ENCODE measurements around the gene NUFIP1.

GRCh38 chr13:45036206-45036605 is 46.9 kb upstream of the NUFIP1 start:
- TF ChIP-seq SP1 (IDR thresholded peaks at IDR 0.05) (no peak), FOXM1 (IDR thresholded peaks at IDR 0.05; ENCODE audit: borderline replicate concordance) (no peak), L3MBTL2 (conservative IDR thresholded peaks at IDR 0.05) (no peak), ZNF384 (IDR thresholded peaks at IDR 0.05) (no peak), TARDBP (IDR thresholded peaks at IDR 0.05) (no peak), BHLHE40 (IDR thresholded peaks at IDR 0.05; ENCODE audit: borderline replicate concordance) (no peak), FOXA1 (IDR thresholded peaks at IDR 0.05) (no peak), ELF4 (IDR thresholded peaks at IDR 0.05) (no peak), FOXK2 (IDR thresholded peaks at IDR 0.05) (no peak), PKNOX1 (IDR thresholded peaks at IDR 0.05) (no peak), SUZ12 (IDR thresholded peaks at IDR 0.05) (no peak), LEF1 (IDR thresholded peaks at IDR 0.05; ENCODE audit: borderline replicate concordance) (no peak), HDGF (IDR thresholded peaks at IDR 0.05; ENCODE audit: borderline replicate concordance) (no peak), ARNT (IDR thresholded peaks at IDR 0.05) (no peak)
